WTC11 (cell line): ENCODE results near the gene CARD14. TPM values are rescaled to one million over a fixed set of nuclear protein-coding genes. Genes with fewer than 3 reads are reported as not detected.
"Not testable (repeated sequence)": the region's sequence is repeated elsewhere in the genome, so short reads cannot be mapped to it uniquely, and the experiment has no call there.

Experiments
- ATAC-seq: fragments of 200-7000 bp; cut with Tn5 transposase; 2 replicates; pipeline ENCODE4 v1.10.0; 2021; ENCODE audit warnings: mild to moderate bottlenecking, moderate library complexity
- CTCF ChIA-PET: fragments of 300-600 bp; sonication (Branson Sonifier 250); formaldehyde crosslinking; loops from one replicate; lab custom pipeline; 2021; ENCODE audit warnings: antibody characterized with exemption; lab: Charles Lee
- POLR2A ChIA-PET: fragments of 350-600 bp; sonication (Branson Sonifier 250); formaldehyde crosslinking; loops from one replicate; lab custom pipeline; 2021; ENCODE audit warnings: antibody characterized with exemption; lab: Charles Lee
- DNase-seq: peaks from one replicate; pipeline ENCODE4 v3.0.0; 2021; ENCODE audit warnings: low spot score
- H3K27ac Mint-ChIP-seq: 2 replicates; pipeline ENCODE4 v1.8.0; 2021; ENCODE audit warnings: mixed read lengths
- H3K27me3 Mint-ChIP-seq: 2 replicates; pipeline ENCODE4 v1.8.0; 2021; ENCODE audit warnings: low read depth, mild to moderate bottlenecking, moderate library complexity, mixed read lengths
- H3K36me3 Mint-ChIP-seq: 2 replicates; pipeline ENCODE4 v1.8.0; 2021; ENCODE audit warnings: mixed read lengths
- H3K4me1 Mint-ChIP-seq: 2 replicates; pipeline ENCODE4 v1.8.0; 2022; ENCODE audit warnings: mixed read lengths
- H3K4me3 Mint-ChIP-seq: 2 replicates; pipeline ENCODE4 v1.8.0; 2021; ENCODE audit warnings: mild to moderate bottlenecking, moderate library complexity, mixed read lengths
- H3K9me3 Mint-ChIP-seq: 2 replicates; pipeline ENCODE4 v1.8.0; 2021; ENCODE audit warnings: mixed read lengths
- AR ChIP-seq: fragments of 250-450 bp; sonication (Bioruptor Pico); IDR thresholded peaks from 2 replicates; pipeline ENCODE4 v1.9.0; 2021; ENCODE audit warnings: mild to moderate bottlenecking
- CREM ChIP-seq: sonication (generic); formaldehyde crosslinking; IDR thresholded peaks from 2 replicates; pipeline ENCODE4 v1.8.1; 2022; ENCODE audit warnings: mild to moderate bottlenecking, missing genetic modification reagents, moderate library complexity
- E2F4 ChIP-seq: sonication (generic); formaldehyde crosslinking; IDR thresholded peaks from 2 replicates; pipeline ENCODE4 v1.8.1; 2022; ENCODE audit warnings: low read depth, mild to moderate bottlenecking, moderate library complexity, missing genetic modification reagents, borderline replicate concordance
- EMX1 ChIP-seq: fragments of 250-450 bp; sonication (Bioruptor Pico); IDR thresholded peaks from 2 replicates; pipeline ENCODE4 v1.8.0; 2021; ENCODE audit warnings: mild to moderate bottlenecking
- ETV6 ChIP-seq: sonication (generic); formaldehyde crosslinking; IDR thresholded peaks from 2 replicates; pipeline ENCODE4 v1.8.1; 2022; ENCODE audit warnings: mild to moderate bottlenecking, missing genetic modification reagents
- GTF2I ChIP-seq: fragments of 250-450 bp; sonication (Bioruptor Pico); conservative IDR thresholded peaks from 2 replicates; pipeline ENCODE4 v1.4.0; 2021; ENCODE audit warnings: mild to moderate bottlenecking
- HMGXB4 ChIP-seq: sonication (generic); formaldehyde crosslinking; IDR thresholded peaks from 2 replicates; pipeline ENCODE4 v1.8.1; 2023; ENCODE audit warnings: mild to moderate bottlenecking, moderate library complexity, missing genetic modification reagents
- JAZF1 ChIP-seq: fragments of 250-450 bp; sonication (Bioruptor Pico); IDR thresholded peaks from 2 replicates; pipeline ENCODE4 v1.9.0; 2021; ENCODE audit warnings: moderate library complexity, mild to moderate bottlenecking, inconsistent platforms
- JUN ChIP-seq: sonication (generic); formaldehyde crosslinking; IDR thresholded peaks from 2 replicates; pipeline ENCODE4 v1.8.0; 2023; ENCODE audit warnings: mild to moderate bottlenecking, missing genetic modification reagents
- KAT7 ChIP-seq: sonication (generic); formaldehyde crosslinking; IDR thresholded peaks from 2 replicates; pipeline ENCODE4 v1.8.1; 2023; ENCODE audit warnings: missing genetic modification reagents, mild to moderate bottlenecking, borderline replicate concordance
- MLX ChIP-seq: sonication (generic); formaldehyde crosslinking; IDR thresholded peaks from 2 replicates; pipeline ENCODE4 v1.8.1; 2023; ENCODE audit warnings: mild to moderate bottlenecking, missing genetic modification reagents, moderate library complexity
- NFYB ChIP-seq: sonication (generic); formaldehyde crosslinking; conservative IDR thresholded peaks from 2 replicates; pipeline ENCODE4 v1.8.0; 2022; ENCODE audit warnings: low read depth, missing genetic modification reagents
- SOX15 ChIP-seq: fragments of 250-450 bp; sonication (Bioruptor Pico); IDR thresholded peaks from 2 replicates; pipeline ENCODE4 v1.9.0; 2021; ENCODE audit warnings: mild to moderate bottlenecking
- ZNF121 ChIP-seq: sonication (generic); formaldehyde crosslinking; IDR thresholded peaks from 2 replicates; pipeline ENCODE4 v1.8.0; 2023; ENCODE audit warnings: missing genetic modification reagents
- ZNF219 ChIP-seq: sonication (generic); formaldehyde crosslinking; IDR thresholded peaks from 2 replicates; pipeline ENCODE4 v1.8.0; 2023; ENCODE audit warnings: missing genetic modification reagents, mild to moderate bottlenecking, borderline replicate concordance
- ZNF416 ChIP-seq: fragments of 250-450 bp; sonication (Bioruptor Pico); IDR thresholded peaks from 2 replicates; pipeline ENCODE4 v1.9.0; 2021; ENCODE audit warnings: mild to moderate bottlenecking, inconsistent platforms
- ZNF671 ChIP-seq: fragments of 250-450 bp; sonication (Bioruptor Pico); IDR thresholded peaks from 2 replicates; pipeline ENCODE4 v1.8.0; 2021; ENCODE audit warnings: mild to moderate bottlenecking
- total RNA-seq: library from RNA; stranded (reverse); gene quantifications from 3 replicates; pipeline ENCODE4 v1.2.3, GENCODE V29; 2021
- TF ChIP-seq, protein P1 (sequence below): sonication (generic); formaldehyde crosslinking; IDR thresholded peaks from 2 replicates; pipeline ENCODE4 v1.8.1; 2022; ENCODE audit warnings: mild to moderate bottlenecking, moderate library complexity, missing genetic modification reagents
- TF ChIP-seq, protein P2 (sequence below): sonication (generic); formaldehyde crosslinking; IDR thresholded peaks from 2 replicates; pipeline ENCODE4 v1.8.0; 2022; ENCODE audit warnings: mild to moderate bottlenecking, missing genetic modification reagents

CARD14 gene
- total RNA-seq, 1 experiment from 2014 or later, result 0.83 TPM

DNA sequence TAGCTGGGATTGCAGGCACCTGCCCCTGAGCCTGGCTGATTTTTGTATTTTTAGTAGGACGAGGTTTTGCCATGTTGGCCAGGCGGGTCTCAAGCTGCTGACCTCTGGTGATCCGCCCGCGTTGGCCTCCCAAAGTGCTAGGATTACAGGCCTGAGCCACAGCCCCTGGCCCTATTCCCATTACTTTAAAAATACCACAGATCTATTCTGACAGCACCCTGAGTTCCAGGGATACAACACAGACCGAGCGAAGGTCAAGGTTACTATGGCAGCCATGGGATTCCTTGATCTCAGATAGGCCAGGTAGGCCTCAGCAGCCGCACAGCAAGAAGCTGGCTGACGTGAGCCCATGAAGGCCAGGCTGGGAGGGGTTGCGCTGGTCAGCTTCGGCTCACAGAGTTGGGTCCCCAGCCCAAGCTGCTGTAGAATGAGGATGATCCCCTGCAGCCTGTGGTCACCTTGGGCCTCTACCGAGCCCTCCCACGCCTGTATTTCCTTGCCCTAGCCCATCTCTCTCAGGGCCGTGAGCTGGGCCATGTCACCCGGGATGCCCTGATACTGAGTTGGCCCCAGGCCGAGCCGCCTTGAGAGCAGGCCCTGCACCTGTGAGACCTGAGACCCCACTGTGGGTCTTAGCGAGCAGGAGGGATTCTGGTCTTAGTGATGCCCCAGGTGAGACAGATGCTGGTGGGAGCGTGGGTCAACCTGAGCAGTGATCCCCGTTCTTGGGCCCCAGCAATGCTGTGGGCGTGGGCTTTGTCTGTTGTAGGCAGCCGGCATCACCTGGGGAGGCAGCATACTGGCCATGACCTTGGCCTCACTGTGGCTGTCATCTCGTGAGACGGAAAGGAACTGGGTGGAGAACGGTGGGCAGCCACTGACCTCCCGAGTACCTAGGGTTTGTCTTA is 74.0 kb downstream of the CARD14 start:
- TF ChIP-seq CREM, result no peak
- TF ChIP-seq E2F4 (CRISPR knock-in tag), result no peak
- TF ChIP-seq ZNF121 (CRISPR knock-in tag), result no peak
- no peak for TF ChIP-seq HMGXB4
- no peak for TF ChIP-seq NFYB
- TF ChIP-seq JAZF1, result no peak
- TF ChIP-seq GTF2I (CRISPR knock-in tag), result no peak
- TF ChIP-seq, protein P1, sequence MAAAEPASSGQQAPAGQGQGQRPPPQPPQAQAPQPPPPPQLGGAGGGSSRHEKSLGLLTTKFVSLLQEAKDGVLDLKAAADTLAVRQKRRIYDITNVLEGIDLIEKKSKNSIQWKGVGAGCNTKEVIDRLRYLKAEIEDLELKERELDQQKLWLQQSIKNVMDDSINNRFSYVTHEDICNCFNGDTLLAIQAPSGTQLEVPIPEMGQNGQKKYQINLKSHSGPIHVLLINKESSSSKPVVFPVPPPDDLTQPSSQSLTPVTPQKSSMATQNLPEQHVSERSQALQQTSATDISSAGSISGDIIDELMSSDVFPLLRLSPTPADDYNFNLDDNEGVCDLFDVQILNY (CRISPR knock-in tag), result no peak
- no peak for TF ChIP-seq MLX (CRISPR knock-in tag)
- TF ChIP-seq, protein P2, sequence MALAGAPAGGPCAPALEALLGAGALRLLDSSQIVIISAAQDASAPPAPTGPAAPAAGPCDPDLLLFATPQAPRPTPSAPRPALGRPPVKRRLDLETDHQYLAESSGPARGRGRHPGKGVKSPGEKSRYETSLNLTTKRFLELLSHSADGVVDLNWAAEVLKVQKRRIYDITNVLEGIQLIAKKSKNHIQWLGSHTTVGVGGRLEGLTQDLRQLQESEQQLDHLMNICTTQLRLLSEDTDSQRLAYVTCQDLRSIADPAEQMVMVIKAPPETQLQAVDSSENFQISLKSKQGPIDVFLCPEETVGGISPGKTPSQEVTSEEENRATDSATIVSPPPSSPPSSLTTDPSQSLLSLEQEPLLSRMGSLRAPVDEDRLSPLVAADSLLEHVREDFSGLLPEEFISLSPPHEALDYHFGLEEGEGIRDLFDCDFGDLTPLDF (CRISPR knock-in tag), result no peak
- TF ChIP-seq SOX15, result no peak
- TF ChIP-seq EMX1, result no peak
- TF ChIP-seq ZNF219 (CRISPR knock-in tag), result no peak
- TF ChIP-seq JUN (CRISPR knock-in tag), result no peak
- no peak for TF ChIP-seq ZNF416 (CRISPR knock-in tag)
- no peak for TF ChIP-seq KAT7 (CRISPR knock-in tag)
- Mint-ChIP-seq H3K4me3 (no peak overlapping the region), H3K9me3 (no peaks in the 10 kb centered on the region), H3K36me3 (peaks cover 34% of the 10 kb centered on the region), H3K27me3 (no peaks in the 10 kb centered on the region), H3K27ac (no peak overlapping the region), H3K4me1 (no peaks in the 10 kb centered on the region)
- POLR2A ChIA-PET, result no interaction called here
- ATAC-seq, result no peak
- no peak for DNase-seq
- CTCF ChIA-PET, result no interaction called here

- H3K27ac Mint-ChIP-seq, DNase-seq, H3K27me3 Mint-ChIP-seq, ATAC-seq, H3K4me3 Mint-ChIP-seq, POLR2A ChIA-PET, H3K9me3 Mint-ChIP-seq, H3K4me1 Mint-ChIP-seq: not testable (repeated sequence)
- peaks cover 34% of the 10 kb centered on the region for H3K36me3 Mint-ChIP-seq
- CTCF ChIA-PET, result interaction anchor here (0.7 kb wide), 1 partner anchor 251 kb away, joined by 4 read pairs; no protein-coding TSS in a partner anchor
Observed at GRCh38 chr17:80244448-80244847, 74.6 kb downstream of the CARD14 start.

- no peak for ATAC-seq
- Mint-ChIP-seq H3K9me3 (no peaks in the 10 kb centered on the region), H3K27me3 (no peaks in the 10 kb centered on the region), H3K36me3 (peaks cover 30% of the 10 kb centered on the region), H3K27ac (peak overlapping the region; percentile 92), H3K4me1 (no peaks in the 10 kb centered on the region), H3K4me3 (no peak overlapping the region)
- ChIA-PET CTCF (interaction anchor here (0.7 kb wide), 1 partner anchor 251 kb away, joined by 4 read pairs; no protein-coding TSS in a partner anchor), POLR2A (no interaction called here)
- no peak for DNase-seq
- TF ChIP-seq AR (CRISPR knock-in tag) (no peak), ZNF671 (CRISPR knock-in tag) (no peak), ETV6 (CRISPR knock-in tag) (no peak)
Observed at GRCh38 chr17:80244871-80245509, 75.2 kb downstream of the CARD14 start.
